Liver (tissue), 9 donors: Measurements from ENCODE around the gene GSG1. TPM values are rescaled to one million over a fixed set of nuclear protein-coding genes. Genes with fewer than 3 reads are reported as not detected.
"Not testable (repeated sequence)": the region's sequence is repeated elsewhere in the genome, so short reads cannot be mapped to it uniquely, and the experiment has no call there.

Experiments
- DNase-seq: peaks from one replicate; pipeline ENCODE4 v3.0.0-alpha.2; 2017; ENCODE audit warnings: low spot score
- H3K27ac ChIP-seq, 2 donors: one replicate each; pipeline ENCODE4 v1.7.0; 2013; ENCODE audit warnings: inconsistent platforms in 2 of 2, low read length in 2 of 2, control low read depth in 1 of 2, low read depth in 1 of 2, mild to moderate bottlenecking in 1 of 2
- H3K27me3 ChIP-seq, 4 donors: one replicate each; pipeline versions ENCODE4 v1.6.1 to v1.7.0; 2013; ENCODE audit warnings: low read length in 3 of 4, inconsistent platforms in 1 of 4, mild to moderate bottlenecking in 1 of 4, moderate library complexity in 1 of 4; ENCODE audit not compliant: control insufficient read depth in 4 of 4, insufficient read depth in 4 of 4
- H3K36me3 ChIP-seq, 4 donors: one replicate each; pipeline versions ENCODE4 v1.6.1 to v1.7.0; 2013; ENCODE audit warnings: low read length in 3 of 4, mild to moderate bottlenecking in 3 of 4, low read depth in 1 of 4, moderate library complexity in 1 of 4; ENCODE audit not compliant: control insufficient read depth in 4 of 4, insufficient read depth in 3 of 4
- H3K4me1 ChIP-seq, 4 donors: one replicate each; pipeline versions ENCODE4 v1.6.1 to v1.7.0; 2013; ENCODE audit warnings: low read length in 3 of 4, mild to moderate bottlenecking in 3 of 4, moderate library complexity in 1 of 4; ENCODE audit not compliant: control insufficient read depth in 4 of 4, insufficient read depth in 4 of 4
- H3K4me3 ChIP-seq, 3 donors: one replicate each; pipeline versions ENCODE4 v1.6.1 to v1.7.0; 2013; ENCODE audit warnings: low read length in 3 of 3, control low read depth in 1 of 3, low read depth in 1 of 3, mild to moderate bottlenecking in 1 of 3
- H3K9ac ChIP-seq, 2 donors: one replicate each; pipeline ENCODE4 v1.7.0; 2013; ENCODE audit warnings: low read length in 2 of 2, mild to moderate bottlenecking in 2 of 2, moderate library complexity in 2 of 2, control low read depth in 1 of 2, low read depth in 1 of 2
- H3K9me3 ChIP-seq, 4 donors: one replicate each; pipeline versions ENCODE4 v1.6.1 to v1.7.0; 2013; ENCODE audit warnings: low read length in 3 of 4; ENCODE audit not compliant: control insufficient read depth in 4 of 4
- ATF3 ChIP-seq: IDR thresholded peaks from 2 replicates; pipeline ENCODE4 v1.6.1; 2016; ENCODE audit warnings: antibody characterized with exemption
- CTCF ChIP-seq: fragments of 150-350 bp; IDR thresholded peaks from 2 replicates; pipeline ENCODE4 v1.5.1; 2017; ENCODE audit warnings: improper control_type of control experiment, low read depth, low read length; ENCODE audit not compliant: missing input control
- EGR1 ChIP-seq, 2 donors: IDR thresholded peaks; 2 replicates each; pipeline ENCODE4 v1.6.1; 2016 to 2018; ENCODE audit warnings: antibody characterized with exemption in 2 of 2, low read depth in 2 of 2
- FOXA1 ChIP-seq: IDR thresholded peaks from 2 replicates; pipeline ENCODE4 v1.6.1; 2016; ENCODE audit warnings: antibody characterized with exemption
- FOXA2 ChIP-seq: IDR thresholded peaks from 2 replicates; pipeline ENCODE4 v1.6.1; 2016; ENCODE audit warnings: antibody characterized with exemption
- GABPA ChIP-seq, 2 donors: IDR thresholded peaks in 1 of 2; conservative IDR thresholded peaks in 1 of 2; 2 replicates each; pipeline ENCODE4 v1.6.1; 2016; ENCODE audit warnings: antibody characterized with exemption in 2 of 2, mild to moderate bottlenecking in 1 of 2, moderate library complexity in 1 of 2
- HNF4A ChIP-seq, 2 donors: conservative IDR thresholded peaks; 2 replicates each; pipeline ENCODE4 v1.6.1; 2016; ENCODE audit warnings: antibody characterized with exemption in 2 of 2, mild to moderate bottlenecking in 2 of 2
- HNF4G ChIP-seq: IDR thresholded peaks from 2 replicates; pipeline ENCODE4 v1.6.1; 2016; ENCODE audit warnings: antibody characterized with exemption
- JUND ChIP-seq, 2 donors: IDR thresholded peaks; 2 replicates each; pipeline ENCODE4 v1.6.1; 2016; ENCODE audit warnings: antibody characterized with exemption in 2 of 2
- MAX ChIP-seq: IDR thresholded peaks from 2 replicates; pipeline ENCODE4 v1.6.1; 2016; ENCODE audit warnings: antibody characterized with exemption
- NR2F2 ChIP-seq: IDR thresholded peaks from 2 replicates; pipeline ENCODE4 v1.6.1; 2016; ENCODE audit warnings: antibody characterized with exemption
- RXRA ChIP-seq, 2 donors: IDR thresholded peaks; 2 replicates each; pipeline ENCODE4 v1.6.1; 2017 to 2018; ENCODE audit warnings: antibody characterized with exemption in 2 of 2, mild to moderate bottlenecking in 1 of 2
- SP1 ChIP-seq: IDR thresholded peaks from 2 replicates; pipeline ENCODE4 v1.6.1; 2018; ENCODE audit warnings: antibody characterized with exemption, mild to moderate bottlenecking
- TAF1 ChIP-seq: conservative IDR thresholded peaks from 2 replicates; pipeline ENCODE4 v1.6.1; 2016; ENCODE audit warnings: antibody characterized with exemption, mild to moderate bottlenecking
- YY1 ChIP-seq: IDR thresholded peaks from 2 replicates; pipeline ENCODE4 v1.6.1; 2016; ENCODE audit warnings: antibody characterized with exemption, mild to moderate bottlenecking
- ZBTB33 ChIP-seq: IDR thresholded peaks from 2 replicates; pipeline ENCODE4 v1.6.1; 2016; ENCODE audit warnings: antibody characterized with exemption
- WGBS: extraction: QIAGEN DNeasy Blood & Tissue Kit; methylation state at CpG from one replicate; pipeline ENCODE4 v1.1.7; 2013; 5-methylcytosine and 5-hydroxymethylcytosine counted together
- polyA plus RNA-seq, 2 donors: library from polyadenylated mRNA; stranded (reverse) in 1 of 2; unstranded in 1 of 2; fragments of 200-250 nt in 1 of 2; fragments of >200 nt in 1 of 2; fragmentation: Nextera tagmentation in 1 of 2; extraction: Ambion mirVana in 1 of 2; gene quantifications; one replicate each; pipeline versions ENCODE4 v1.2.1 to v1.2.3, GENCODE V29; 2013 to 2015
- total RNA-seq, 2 donors: library from RNA; depleted of rRNA; stranded (reverse); fragments of >200 nt; gene quantifications; one replicate each; pipeline ENCODE4 v1.2.3, GENCODE V29; 2014
- donor health status: healthy.
- donor health status: healthy.
- donor health status: healthy.
- donor health status: healthy.
- donor health status: healthy.

The GSG1 gene
- total and polyA plus RNA-seq, 4 donors: not detected

- DNase-seq: no peak
- Histone ChIP-seq H3K4me1 (no peaks in the 10 kb centered on the region), H3K27ac (no peak overlapping the region), H3K9ac (no peak overlapping the region), H3K9me3 (no peaks in the 10 kb centered on the region), H3K36me3 (peaks cover 0 to 4% (median 1%) of the 10 kb centered on the region in 4 donors), H3K27me3 (no peaks in the 10 kb centered on the region), H3K4me3 (no peak overlapping the region)
- no peak for TF ChIP-seq JUND (IDR thresholded peaks at IDR 0.05)
- no peak for TF ChIP-seq MAX
- no peak for TF ChIP-seq FOXA2
- no peak for TF ChIP-seq HNF4G
- no peak for TF ChIP-seq ATF3
- no peak for TF ChIP-seq SP1
- no peak for TF ChIP-seq GABPA (IDR thresholded peaks at IDR 0.05 in 1 of 2, conservative IDR thresholded peaks at IDR 0.05 in 1 of 2)
- no peak for TF ChIP-seq YY1
- no peak for TF ChIP-seq EGR1 (IDR thresholded peaks at IDR 0.05; ENCODE audit: low read depth in 2 of 2)
- TF ChIP-seq CTCF: no peak
- TF ChIP-seq FOXA1: no peak
- TF ChIP-seq TAF1: no peak
- 84% methylated on average over 2 of the region's 2 CpGs for WGBS
These were observed 42.9 kb downstream of the GSG1 start for GRCh38 chr12:13060581-13060980.

GRCh38 chr12:13053617-13054016 is 49.9 kb downstream of the GSG1 start:
- not testable (repeated sequence) for DNase-seq, H3K36me3 ChIP-seq, H3K9me3 ChIP-seq, H3K27me3 ChIP-seq, H3K4me3 ChIP-seq, H3K9ac ChIP-seq, H3K4me1 ChIP-seq, H3K27ac ChIP-seq
- WGBS: 97% methylated on average over 6 of the region's 6 CpGs

- peaks cover 0 to 3% (median 0%) of the 10 kb centered on the region in 4 donors for H3K4me1 ChIP-seq
- H3K9ac ChIP-seq: no peak overlapping the region
- H3K4me3 ChIP-seq: no peak overlapping the region
These were observed 51.0 kb downstream of the GSG1 start for GRCh38 chr12:13052421-13052820.

More at GRCh38 chr12:13052421-13052820, 51.0 kb downstream of the GSG1 start:
- H3K27me3 ChIP-seq: no peaks in the 10 kb centered on the region
- DNase-seq: no peak
- H3K9me3 ChIP-seq: no peaks in the 10 kb centered on the region
- H3K27ac ChIP-seq: no peak overlapping the region
- H3K36me3 ChIP-seq: no peaks in the 10 kb centered on the region
- TF ChIP-seq GABPA (IDR thresholded peaks at IDR 0.05 in 1 of 2, conservative IDR thresholded peaks at IDR 0.05 in 1 of 2) (no peak), ZBTB33 (no peak), MAX (no peak), RXRA (IDR thresholded peaks at IDR 0.05) (no peak), NR2F2 (no peak), JUND (IDR thresholded peaks at IDR 0.05) (no peak), ATF3 (no peak), FOXA2 (no peak), YY1 (no peak), HNF4A (conservative IDR thresholded peaks at IDR 0.05) (no peak), SP1 (no peak)
- 51% methylated on average over 2 of the region's 2 CpGs for WGBS
